Astrocyte (in vitro differentiated cells and primary cell): ENCODE measurements around the gene MPP3.

Experiments
- CTCF ChIP-seq: IDR thresholded peaks from 2 replicates; pipeline ENCODE4 v1.5.1; 2011; ENCODE audit warnings: low read depth, mild to moderate bottlenecking, inconsistent platforms, low read length, moderate library complexity; ENCODE audit not compliant: insufficient read depth
- EZH2 ChIP-seq: IDR thresholded peaks from 2 replicates; pipeline ENCODE4 v1.6.1; 2012; ENCODE audit warnings: mild to moderate bottlenecking, low read length, inconsistent platforms; ENCODE audit not compliant: insufficient read depth

DNA sequence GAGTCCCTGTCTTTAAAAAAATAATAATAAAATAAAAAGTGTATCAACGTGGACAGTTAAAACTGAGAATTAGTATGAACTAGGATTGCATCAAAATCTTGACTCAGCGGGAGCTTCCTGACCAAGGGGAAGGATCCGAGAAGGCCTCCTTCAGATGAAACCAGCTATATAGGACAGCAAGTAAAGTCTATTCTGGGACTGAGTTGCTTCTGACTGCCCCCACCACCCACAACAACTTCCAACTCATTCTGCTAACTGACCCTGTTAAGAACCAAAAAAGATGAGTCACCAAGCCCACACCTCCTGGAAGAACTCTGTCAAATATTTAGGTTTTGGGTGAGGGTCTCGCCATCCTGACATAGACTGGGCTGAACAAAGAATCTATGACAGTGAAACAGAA, 24.9 kb downstream of the MPP3 start:
- TF ChIP-seq CTCF = no peak
- no peak for TF ChIP-seq EZH2
